Measurements from ENCODE around the gene RNF123. TPM values are rescaled to one million over a fixed set of nuclear protein-coding genes. Genes with fewer than 3 reads are reported as not detected.

RNF123 gene
- total and polyA plus RNA-seq, 2 donors (not counting 1 experiment from before 2014, with no cell fraction given): 51.8 to 69.0 TPM

DNA sequence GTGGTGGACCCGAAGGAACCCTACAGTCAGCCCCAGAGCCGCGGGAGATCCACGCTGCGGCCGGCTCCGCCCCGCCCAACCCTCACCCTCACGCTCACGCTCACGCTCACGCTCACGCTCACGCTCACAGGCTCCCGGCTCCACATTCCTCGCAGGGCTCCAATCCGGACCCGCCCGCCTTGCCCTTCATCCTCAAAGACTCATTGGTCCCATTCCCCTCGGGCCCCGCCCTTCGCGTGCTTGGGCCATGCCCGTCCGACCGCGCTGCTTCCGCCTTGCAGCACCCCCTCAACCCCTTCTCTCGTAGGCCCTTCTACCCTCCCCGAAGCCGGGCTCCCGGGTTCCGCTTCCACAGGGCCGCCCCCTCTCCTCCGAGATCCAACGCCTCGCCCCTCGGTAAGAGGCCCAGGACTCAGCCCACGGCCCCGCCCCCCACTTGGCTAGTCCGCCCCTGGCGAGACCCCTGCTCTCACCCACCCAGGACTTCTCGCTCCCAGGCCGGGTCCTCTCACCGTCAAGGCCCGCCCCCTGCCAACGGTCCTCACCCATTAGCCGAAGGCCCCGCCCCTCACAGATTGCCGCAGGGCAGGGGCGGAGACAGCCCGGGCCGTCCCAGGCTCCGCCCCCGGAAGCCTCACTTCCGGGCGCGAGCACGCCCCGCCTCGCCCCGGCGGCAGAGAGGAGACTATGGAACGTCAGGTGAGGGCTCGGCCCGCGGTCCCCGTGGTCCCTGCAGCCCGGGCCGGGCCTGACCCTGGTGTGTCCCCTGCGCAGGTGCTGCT lies 15.5 kb upstream of the RNF123 start, which contains the start of gene APEH:
Gene APEH (plus strand): TSS at position 637 of the 782 bp plus-strand sequence. CDS start 51 bp downstream, at position 688.
- H3K4me1 Mint-ChIP-seq: peaks cover 30% of the 10 kb centered on the region
- no peaks in the 10 kb centered on the region for H3K9me3 Mint-ChIP-seq (ENCODE audit: insufficient read depth)
- Histone ChIP-seq H3K27me3 (replicated peaks in 1 of 4; ENCODE audit: control extremely low read depth in 1 of 4, control insufficient read depth in 3 of 4, insufficient read depth in 4 of 4, low read length in 3 of 4) (no peaks in the 10 kb centered on the region), H3K4me2 (replicated peaks; ENCODE audit: low read depth, low read length, poor library complexity, severe bottlenecking) (peak within 1 kb of the TSS; percentile 92), H3K9me3 (ENCODE audit: control extremely low read depth in 1 of 3, control insufficient read depth in 2 of 3, insufficient read depth in 1 of 3, low read length in 2 of 3) (peaks cover 0 to 5% (median 0%) of the 10 kb centered on the region in 3 donors), H3K27ac (ENCODE audit: low read length in 2 of 2) (peak within 1 kb of the TSS; percentile 86 to 94), H2AFZ (ENCODE audit: insufficient read depth, low read depth, low read length, poor library complexity, severe bottlenecking) (peak within 1 kb of the TSS; percentile 92), H3K4me3 (ENCODE audit: control extremely low read depth in 1 of 5, extremely low read depth in 1 of 5, insufficient read depth in 1 of 5, low read depth in 2 of 5, low read length in 4 of 5) (peak within 1 kb of the TSS; percentile 51 to 84 (median 73)), H3K79me2 (ENCODE audit: control insufficient read depth, insufficient read depth, low read length) (peaks cover 20% of the 10 kb centered on the region), H3K4me1 (ENCODE audit: control insufficient read depth in 2 of 2, insufficient read depth in 2 of 2, low read length in 2 of 2) (peaks cover 13 to 18% of the 10 kb centered on the region in 2 donors), H4K20me1 (ENCODE audit: control insufficient read depth, insufficient read depth, low read length, poor library complexity, severe bottlenecking) (peaks cover 22% of the 10 kb centered on the region), H3K36me3 (replicated peaks in 1 of 2; ENCODE audit: control extremely low read depth in 1 of 2, control insufficient read depth in 1 of 2, extremely low read depth in 1 of 2, insufficient read depth in 2 of 2, low read length in 1 of 2) (peaks cover 0 to 31% of the 10 kb centered on the region in 2 experiments), H3K9ac (ENCODE audit: low read length) (peak within 1 kb of the TSS; percentile 77)
- ChIA-PET CTCF (interaction anchor here (1.9 to 5.0 kb wide), 2 partner anchors 134 kb away, joined by 6 to 161 read pairs; no protein-coding TSS in a partner anchor), POLR2A (no interaction called here)
- peak; percentile 88 for ATAC-seq (ENCODE audit: low read depth)
- no peaks in the 10 kb centered on the region for H3K27me3 Mint-ChIP-seq
- H3K4me3 Mint-ChIP-seq: peak within 1 kb of the TSS; percentile 99
- TF ChIP-seq, protein P1, sequence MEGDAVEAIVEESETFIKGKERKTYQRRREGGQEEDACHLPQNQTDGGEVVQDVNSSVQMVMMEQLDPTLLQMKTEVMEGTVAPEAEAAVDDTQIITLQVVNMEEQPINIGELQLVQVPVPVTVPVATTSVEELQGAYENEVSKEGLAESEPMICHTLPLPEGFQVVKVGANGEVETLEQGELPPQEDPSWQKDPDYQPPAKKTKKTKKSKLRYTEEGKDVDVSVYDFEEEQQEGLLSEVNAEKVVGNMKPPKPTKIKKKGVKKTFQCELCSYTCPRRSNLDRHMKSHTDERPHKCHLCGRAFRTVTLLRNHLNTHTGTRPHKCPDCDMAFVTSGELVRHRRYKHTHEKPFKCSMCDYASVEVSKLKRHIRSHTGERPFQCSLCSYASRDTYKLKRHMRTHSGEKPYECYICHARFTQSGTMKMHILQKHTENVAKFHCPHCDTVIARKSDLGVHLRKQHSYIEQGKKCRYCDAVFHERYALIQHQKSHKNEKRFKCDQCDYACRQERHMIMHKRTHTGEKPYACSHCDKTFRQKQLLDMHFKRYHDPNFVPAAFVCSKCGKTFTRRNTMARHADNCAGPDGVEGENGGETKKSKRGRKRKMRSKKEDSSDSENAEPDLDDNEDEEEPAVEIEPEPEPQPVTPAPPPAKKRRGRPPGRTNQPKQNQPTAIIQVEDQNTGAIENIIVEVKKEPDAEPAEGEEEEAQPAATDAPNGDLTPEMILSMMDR (IDR thresholded peaks at IDR 0.05): no peak
- TF ChIP-seq EZH2 (IDR thresholded peaks at IDR 0.05; ENCODE audit: borderline replicate concordance, insufficient read depth, low read depth, low read length, poor library complexity, severe bottlenecking): no peak
- intact Hi-C loops (cut with micrococcal nuclease): loop anchor here (1.0 to 5.0 kb wide), 12 partner anchors 15 to 580 kb away; partner anchors contain the start of genes AMIGO3, DAG1, GNAI2 and IP6K1
- peak within 1 kb of the TSS; percentile 98 for H3K27ac Mint-ChIP-seq
- DNase-seq: peak; percentile 98
- WGBS (ENCODE audit: insufficient coverage): under 1% methylated on average over 70 of the region's 71 CpGs
